Measurements from ENCODE around the gene ZC3H14.

DNA sequence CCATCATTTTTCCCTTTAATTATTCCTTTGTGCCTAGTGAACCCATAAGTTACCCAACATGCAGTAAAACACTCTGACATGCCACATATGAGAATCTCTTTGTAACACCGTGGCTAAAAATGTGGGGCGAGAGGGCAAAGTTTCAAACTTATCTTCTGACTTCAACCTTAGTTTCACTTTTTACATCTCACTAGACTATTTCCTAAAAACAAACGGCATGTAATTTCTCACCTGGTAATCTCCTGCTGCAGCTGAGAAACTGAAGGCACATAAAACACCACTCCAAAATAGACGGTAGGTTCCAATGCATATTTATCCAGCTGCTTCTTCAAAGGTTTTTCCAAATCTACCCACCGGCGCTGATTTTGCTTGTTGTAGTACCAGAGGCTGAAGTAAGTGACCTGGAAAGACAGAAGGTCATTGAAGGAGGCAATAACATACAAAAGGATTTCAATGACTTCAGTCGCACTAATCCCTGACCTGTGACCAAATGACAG is 45.9 kb upstream of the ZC3H14 start:
- TF ChIP-seq POLR2AphosphoS5 (IDR thresholded peaks at IDR 0.05; ENCODE audit: low read depth, low read length) (no peak), FOXP2 (optimal IDR thresholded peaks at IDR 0.05; ENCODE audit: borderline replicate concordance, extremely low read depth, extremely low read length, insufficient read depth) (no peak), SIN3A (IDR thresholded peaks at IDR 0.05; ENCODE audit: borderline replicate concordance, insufficient read depth, low read length) (no peak), TAF1 (IDR thresholded peaks at IDR 0.05; ENCODE audit: borderline replicate concordance, insufficient read depth, low read length) (no peak)
- TF ChIP-seq, protein P1, sequence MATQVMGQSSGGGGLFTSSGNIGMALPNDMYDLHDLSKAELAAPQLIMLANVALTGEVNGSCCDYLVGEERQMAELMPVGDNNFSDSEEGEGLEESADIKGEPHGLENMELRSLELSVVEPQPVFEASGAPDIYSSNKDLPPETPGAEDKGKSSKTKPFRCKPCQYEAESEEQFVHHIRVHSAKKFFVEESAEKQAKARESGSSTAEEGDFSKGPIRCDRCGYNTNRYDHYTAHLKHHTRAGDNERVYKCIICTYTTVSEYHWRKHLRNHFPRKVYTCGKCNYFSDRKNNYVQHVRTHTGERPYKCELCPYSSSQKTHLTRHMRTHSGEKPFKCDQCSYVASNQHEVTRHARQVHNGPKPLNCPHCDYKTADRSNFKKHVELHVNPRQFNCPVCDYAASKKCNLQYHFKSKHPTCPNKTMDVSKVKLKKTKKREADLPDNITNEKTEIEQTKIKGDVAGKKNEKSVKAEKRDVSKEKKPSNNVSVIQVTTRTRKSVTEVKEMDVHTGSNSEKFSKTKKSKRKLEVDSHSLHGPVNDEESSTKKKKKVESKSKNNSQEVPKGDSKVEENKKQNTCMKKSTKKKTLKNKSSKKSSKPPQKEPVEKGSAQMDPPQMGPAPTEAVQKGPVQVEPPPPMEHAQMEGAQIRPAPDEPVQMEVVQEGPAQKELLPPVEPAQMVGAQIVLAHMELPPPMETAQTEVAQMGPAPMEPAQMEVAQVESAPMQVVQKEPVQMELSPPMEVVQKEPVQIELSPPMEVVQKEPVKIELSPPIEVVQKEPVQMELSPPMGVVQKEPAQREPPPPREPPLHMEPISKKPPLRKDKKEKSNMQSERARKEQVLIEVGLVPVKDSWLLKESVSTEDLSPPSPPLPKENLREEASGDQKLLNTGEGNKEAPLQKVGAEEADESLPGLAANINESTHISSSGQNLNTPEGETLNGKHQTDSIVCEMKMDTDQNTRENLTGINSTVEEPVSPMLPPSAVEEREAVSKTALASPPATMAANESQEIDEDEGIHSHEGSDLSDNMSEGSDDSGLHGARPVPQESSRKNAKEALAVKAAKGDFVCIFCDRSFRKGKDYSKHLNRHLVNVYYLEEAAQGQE (IDR thresholded peaks at IDR 0.05; ENCODE audit: insufficient read depth in 1 of 2, low read depth in 2 of 2, low read length in 2 of 2), result no peak
